WTC11 (cell line): ENCODE results near the gene LANCL2. TPM values are rescaled to one million over a fixed set of nuclear protein-coding genes. Genes with fewer than 3 reads are reported as not detected.

Source experiments
- ATAC-seq: fragments of 200-7000 bp; cut with Tn5 transposase; 2 replicates; pipeline ENCODE4 v1.10.0; 2021; ENCODE audit warnings: mild to moderate bottlenecking, moderate library complexity
- CTCF ChIA-PET: fragments of 300-600 bp; sonication (Branson Sonifier 250); formaldehyde crosslinking; loops from one replicate; lab custom pipeline; 2021; ENCODE audit warnings: antibody characterized with exemption; lab: Charles Lee
- POLR2A ChIA-PET: fragments of 350-600 bp; sonication (Branson Sonifier 250); formaldehyde crosslinking; loops from one replicate; lab custom pipeline; 2021; ENCODE audit warnings: antibody characterized with exemption; lab: Charles Lee
- DNase-seq: peaks from one replicate; pipeline ENCODE4 v3.0.0; 2021; ENCODE audit warnings: low spot score
- H3K27ac Mint-ChIP-seq: 2 replicates; pipeline ENCODE4 v1.8.0; 2021; ENCODE audit warnings: mixed read lengths
- H3K27me3 Mint-ChIP-seq: 2 replicates; pipeline ENCODE4 v1.8.0; 2021; ENCODE audit warnings: low read depth, mild to moderate bottlenecking, moderate library complexity, mixed read lengths
- H3K36me3 Mint-ChIP-seq: 2 replicates; pipeline ENCODE4 v1.8.0; 2021; ENCODE audit warnings: mixed read lengths
- H3K4me1 Mint-ChIP-seq: 2 replicates; pipeline ENCODE4 v1.8.0; 2022; ENCODE audit warnings: mixed read lengths
- H3K4me3 Mint-ChIP-seq: 2 replicates; pipeline ENCODE4 v1.8.0; 2021; ENCODE audit warnings: mild to moderate bottlenecking, moderate library complexity, mixed read lengths
- H3K9me3 Mint-ChIP-seq: 2 replicates; pipeline ENCODE4 v1.8.0; 2021; ENCODE audit warnings: mixed read lengths
- CREM ChIP-seq: sonication (generic); formaldehyde crosslinking; IDR thresholded peaks from 2 replicates; pipeline ENCODE4 v1.8.1; 2022; ENCODE audit warnings: mild to moderate bottlenecking, missing genetic modification reagents, moderate library complexity
- ESRRA ChIP-seq: sonication (generic); formaldehyde crosslinking; IDR thresholded peaks from 2 replicates; pipeline ENCODE4 v1.8.1; 2022; ENCODE audit warnings: mild to moderate bottlenecking, missing genetic modification reagents, borderline replicate concordance
- ETV6 ChIP-seq: sonication (generic); formaldehyde crosslinking; IDR thresholded peaks from 2 replicates; pipeline ENCODE4 v1.8.1; 2022; ENCODE audit warnings: mild to moderate bottlenecking, missing genetic modification reagents
- FOXK1 ChIP-seq: sonication (generic); formaldehyde crosslinking; IDR thresholded peaks from 2 replicates; pipeline ENCODE4 v1.8.0; 2022; ENCODE audit warnings: mild to moderate bottlenecking, moderate library complexity, missing genetic modification reagents
- GRHL2 ChIP-seq: fragments of 250-450 bp; sonication (Bioruptor Pico); IDR thresholded peaks from 2 replicates; pipeline ENCODE4 v1.8.0; 2022; ENCODE audit warnings: mild to moderate bottlenecking, moderate library complexity; ENCODE audit not compliant: insufficient replicate concordance, severe bottlenecking
- HMGXB4 ChIP-seq: sonication (generic); formaldehyde crosslinking; IDR thresholded peaks from 2 replicates; pipeline ENCODE4 v1.8.1; 2023; ENCODE audit warnings: mild to moderate bottlenecking, moderate library complexity, missing genetic modification reagents
- NFE2L1 ChIP-seq: sonication (generic); formaldehyde crosslinking; IDR thresholded peaks from 2 replicates; pipeline ENCODE4 v1.8.1; 2023; ENCODE audit warnings: missing genetic modification reagents
- NR2C2 ChIP-seq: sonication (generic); formaldehyde crosslinking; IDR thresholded peaks from 2 replicates; pipeline ENCODE4 v1.8.0; 2022; ENCODE audit warnings: mild to moderate bottlenecking, missing genetic modification reagents
- RORB ChIP-seq: fragments of 250-450 bp; sonication (Bioruptor Pico); IDR thresholded peaks from 2 replicates; pipeline ENCODE4 v1.9.0; 2021; ENCODE audit warnings: mild to moderate bottlenecking
- SMAD4 ChIP-seq: sonication (generic); formaldehyde crosslinking; IDR thresholded peaks from 2 replicates; pipeline ENCODE4 v1.8.0; 2022; ENCODE audit warnings: mild to moderate bottlenecking, missing genetic modification reagents
- TCF7 ChIP-seq: sonication (generic); formaldehyde crosslinking; IDR thresholded peaks from 2 replicates; pipeline ENCODE4 v1.8.0; 2022; ENCODE audit warnings: mild to moderate bottlenecking, low read depth, missing genetic modification reagents, moderate library complexity
- TEAD4 ChIP-seq: sonication (generic); formaldehyde crosslinking; IDR thresholded peaks from 2 replicates; pipeline ENCODE4 v1.8.0; 2022; ENCODE audit warnings: mild to moderate bottlenecking, missing genetic modification reagents
- ZNF219 ChIP-seq: sonication (generic); formaldehyde crosslinking; IDR thresholded peaks from 2 replicates; pipeline ENCODE4 v1.8.0; 2023; ENCODE audit warnings: missing genetic modification reagents, mild to moderate bottlenecking, borderline replicate concordance
- total RNA-seq: library from RNA; stranded (reverse); gene quantifications from 3 replicates; pipeline ENCODE4 v1.2.3, GENCODE V29; 2021
- TF ChIP-seq, protein P1 (sequence below): fragments of 200-600 bp; IDR thresholded peaks from 2 replicates; pipeline ENCODE4 v1.8.0; 2022; ENCODE audit warnings: antibody characterized with exemption
- TF ChIP-seq, protein P2 (sequence below): sonication (generic); formaldehyde crosslinking; IDR thresholded peaks from 2 replicates; pipeline ENCODE4 v1.8.1; 2023; ENCODE audit warnings: mild to moderate bottlenecking, missing genetic modification reagents, moderate library complexity
- TF ChIP-seq, protein P3 (sequence below): fragments of 250-450 bp; sonication (Bioruptor Pico); IDR thresholded peaks from 2 replicates; pipeline ENCODE4 v1.9.0; 2021; ENCODE audit warnings: mild to moderate bottlenecking, borderline replicate concordance

LANCL2 gene
- total RNA-seq, 1 experiment from 2014 or later = 13.2 TPM

- CTCF ChIA-PET = interaction anchor here (0.9 to 2.7 kb wide), 7 partner anchors 8 to 218 kb away, joined by 3 to 17 read pairs (median 4); no protein-coding TSS in a partner anchor
- POLR2A ChIA-PET = no interaction called here
- peak; percentile 66 for ATAC-seq
Observed at GRCh38 chr7:55423277-55423711, 58.2 kb downstream of the LANCL2 start.

GRCh38 chr7:55423891-55424290, 58.8 kb downstream of the LANCL2 start:
- DNase-seq = no peak
- no peak for TF ChIP-seq RORB
- TF ChIP-seq NR2C2 = no peak
- TF ChIP-seq HMGXB4 (CRISPR knock-in tag) = no peak
- TF ChIP-seq, protein P1, sequence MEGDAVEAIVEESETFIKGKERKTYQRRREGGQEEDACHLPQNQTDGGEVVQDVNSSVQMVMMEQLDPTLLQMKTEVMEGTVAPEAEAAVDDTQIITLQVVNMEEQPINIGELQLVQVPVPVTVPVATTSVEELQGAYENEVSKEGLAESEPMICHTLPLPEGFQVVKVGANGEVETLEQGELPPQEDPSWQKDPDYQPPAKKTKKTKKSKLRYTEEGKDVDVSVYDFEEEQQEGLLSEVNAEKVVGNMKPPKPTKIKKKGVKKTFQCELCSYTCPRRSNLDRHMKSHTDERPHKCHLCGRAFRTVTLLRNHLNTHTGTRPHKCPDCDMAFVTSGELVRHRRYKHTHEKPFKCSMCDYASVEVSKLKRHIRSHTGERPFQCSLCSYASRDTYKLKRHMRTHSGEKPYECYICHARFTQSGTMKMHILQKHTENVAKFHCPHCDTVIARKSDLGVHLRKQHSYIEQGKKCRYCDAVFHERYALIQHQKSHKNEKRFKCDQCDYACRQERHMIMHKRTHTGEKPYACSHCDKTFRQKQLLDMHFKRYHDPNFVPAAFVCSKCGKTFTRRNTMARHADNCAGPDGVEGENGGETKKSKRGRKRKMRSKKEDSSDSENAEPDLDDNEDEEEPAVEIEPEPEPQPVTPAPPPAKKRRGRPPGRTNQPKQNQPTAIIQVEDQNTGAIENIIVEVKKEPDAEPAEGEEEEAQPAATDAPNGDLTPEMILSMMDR = no peak
- TF ChIP-seq TCF7 (CRISPR knock-in tag) = no peak
- TF ChIP-seq, protein P2, sequence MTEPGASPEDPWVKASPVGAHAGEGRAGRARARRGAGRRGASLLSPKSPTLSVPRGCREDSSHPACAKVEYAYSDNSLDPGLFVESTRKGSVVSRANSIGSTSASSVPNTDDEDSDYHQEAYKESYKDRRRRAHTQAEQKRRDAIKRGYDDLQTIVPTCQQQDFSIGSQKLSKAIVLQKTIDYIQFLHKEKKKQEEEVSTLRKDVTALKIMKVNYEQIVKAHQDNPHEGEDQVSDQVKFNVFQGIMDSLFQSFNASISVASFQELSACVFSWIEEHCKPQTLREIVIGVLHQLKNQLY (CRISPR knock-in tag) = no peak
- TF ChIP-seq NFE2L1 (CRISPR knock-in tag) = no peak
- TF ChIP-seq, protein P3, sequence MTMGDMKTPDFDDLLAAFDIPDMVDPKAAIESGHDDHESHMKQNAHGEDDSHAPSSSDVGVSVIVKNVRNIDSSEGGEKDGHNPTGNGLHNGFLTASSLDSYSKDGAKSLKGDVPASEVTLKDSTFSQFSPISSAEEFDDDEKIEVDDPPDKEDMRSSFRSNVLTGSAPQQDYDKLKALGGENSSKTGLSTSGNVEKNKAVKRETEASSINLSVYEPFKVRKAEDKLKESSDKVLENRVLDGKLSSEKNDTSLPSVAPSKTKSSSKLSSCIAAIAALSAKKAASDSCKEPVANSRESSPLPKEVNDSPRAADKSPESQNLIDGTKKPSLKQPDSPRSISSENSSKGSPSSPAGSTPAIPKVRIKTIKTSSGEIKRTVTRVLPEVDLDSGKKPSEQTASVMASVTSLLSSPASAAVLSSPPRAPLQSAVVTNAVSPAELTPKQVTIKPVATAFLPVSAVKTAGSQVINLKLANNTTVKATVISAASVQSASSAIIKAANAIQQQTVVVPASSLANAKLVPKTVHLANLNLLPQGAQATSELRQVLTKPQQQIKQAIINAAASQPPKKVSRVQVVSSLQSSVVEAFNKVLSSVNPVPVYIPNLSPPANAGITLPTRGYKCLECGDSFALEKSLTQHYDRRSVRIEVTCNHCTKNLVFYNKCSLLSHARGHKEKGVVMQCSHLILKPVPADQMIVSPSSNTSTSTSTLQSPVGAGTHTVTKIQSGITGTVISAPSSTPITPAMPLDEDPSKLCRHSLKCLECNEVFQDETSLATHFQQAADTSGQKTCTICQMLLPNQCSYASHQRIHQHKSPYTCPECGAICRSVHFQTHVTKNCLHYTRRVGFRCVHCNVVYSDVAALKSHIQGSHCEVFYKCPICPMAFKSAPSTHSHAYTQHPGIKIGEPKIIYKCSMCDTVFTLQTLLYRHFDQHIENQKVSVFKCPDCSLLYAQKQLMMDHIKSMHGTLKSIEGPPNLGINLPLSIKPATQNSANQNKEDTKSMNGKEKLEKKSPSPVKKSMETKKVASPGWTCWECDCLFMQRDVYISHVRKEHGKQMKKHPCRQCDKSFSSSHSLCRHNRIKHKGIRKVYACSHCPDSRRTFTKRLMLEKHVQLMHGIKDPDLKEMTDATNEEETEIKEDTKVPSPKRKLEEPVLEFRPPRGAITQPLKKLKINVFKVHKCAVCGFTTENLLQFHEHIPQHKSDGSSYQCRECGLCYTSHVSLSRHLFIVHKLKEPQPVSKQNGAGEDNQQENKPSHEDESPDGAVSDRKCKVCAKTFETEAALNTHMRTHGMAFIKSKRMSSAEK (CRISPR knock-in tag) = no peak
- no peak for TF ChIP-seq FOXK1 (CRISPR knock-in tag)
- ATAC-seq = no peak
- no peaks in the 10 kb centered on the region for H3K9me3 Mint-ChIP-seq
- H3K4me1 Mint-ChIP-seq = peaks cover 36% of the 10 kb centered on the region
- peaks cover 10% of the 10 kb centered on the region for H3K36me3 Mint-ChIP-seq
- peak overlapping the region; percentile 35; the same call in 1 of the 2 replicates for H3K27ac Mint-ChIP-seq
- POLR2A ChIA-PET = no interaction called here
- H3K27me3 Mint-ChIP-seq = no peaks in the 10 kb centered on the region
- H3K4me3 Mint-ChIP-seq = no peak overlapping the region
- CTCF ChIA-PET = interaction anchor here (1.0 to 2.7 kb wide), 5 partner anchors 9 to 169 kb away, joined by 3 to 17 read pairs (median 5); no protein-coding TSS in a partner anchor

More at GRCh38 chr7:55423277-55423711, 58.2 kb downstream of the LANCL2 start:
- Mint-ChIP-seq H3K4me1 (peaks cover 36% of the 10 kb centered on the region), H3K36me3 (peaks cover 10% of the 10 kb centered on the region), H3K4me3 (no peak overlapping the region)
- DNase-seq = no peak
- TF ChIP-seq SMAD4 (CRISPR knock-in tag) = no peak
- TF ChIP-seq TEAD4 (CRISPR knock-in tag) = no peak
- no peak for TF ChIP-seq ESRRA (CRISPR knock-in tag)
- no peak for TF ChIP-seq GRHL2 (CRISPR knock-in tag)
- TF ChIP-seq CREM = no peak
- TF ChIP-seq ETV6 (CRISPR knock-in tag) = no peak
- no peak for TF ChIP-seq ZNF219 (CRISPR knock-in tag)
- TF ChIP-seq, all 79 proteins: peak for 0
- Mint-ChIP-seq H3K9me3 (no peaks in the 10 kb centered on the region), H3K27ac (no peak overlapping the region), H3K27me3 (no peaks in the 10 kb centered on the region)
